ENCODE results near the gene RNF168. TPM values are rescaled to one million over a fixed set of nuclear protein-coding genes. Genes with fewer than 3 reads are reported as not detected.
"Not testable (repeated sequence)": the region's sequence is repeated elsewhere in the genome, so short reads cannot be mapped to it uniquely, and the experiment has no call there.

The RNF168 gene, protein sequence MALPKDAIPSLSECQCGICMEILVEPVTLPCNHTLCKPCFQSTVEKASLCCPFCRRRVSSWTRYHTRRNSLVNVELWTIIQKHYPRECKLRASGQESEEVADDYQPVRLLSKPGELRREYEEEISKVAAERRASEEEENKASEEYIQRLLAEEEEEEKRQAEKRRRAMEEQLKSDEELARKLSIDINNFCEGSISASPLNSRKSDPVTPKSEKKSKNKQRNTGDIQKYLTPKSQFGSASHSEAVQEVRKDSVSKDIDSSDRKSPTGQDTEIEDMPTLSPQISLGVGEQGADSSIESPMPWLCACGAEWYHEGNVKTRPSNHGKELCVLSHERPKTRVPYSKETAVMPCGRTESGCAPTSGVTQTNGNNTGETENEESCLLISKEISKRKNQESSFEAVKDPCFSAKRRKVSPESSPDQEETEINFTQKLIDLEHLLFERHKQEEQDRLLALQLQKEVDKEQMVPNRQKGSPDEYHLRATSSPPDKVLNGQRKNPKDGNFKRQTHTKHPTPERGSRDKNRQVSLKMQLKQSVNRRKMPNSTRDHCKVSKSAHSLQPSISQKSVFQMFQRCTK
- 11.9 and 17.1 TPM in 2 replicates for total RNA-seq (2014; rRNA removed; shearing (Covaris generic))

DNA sequence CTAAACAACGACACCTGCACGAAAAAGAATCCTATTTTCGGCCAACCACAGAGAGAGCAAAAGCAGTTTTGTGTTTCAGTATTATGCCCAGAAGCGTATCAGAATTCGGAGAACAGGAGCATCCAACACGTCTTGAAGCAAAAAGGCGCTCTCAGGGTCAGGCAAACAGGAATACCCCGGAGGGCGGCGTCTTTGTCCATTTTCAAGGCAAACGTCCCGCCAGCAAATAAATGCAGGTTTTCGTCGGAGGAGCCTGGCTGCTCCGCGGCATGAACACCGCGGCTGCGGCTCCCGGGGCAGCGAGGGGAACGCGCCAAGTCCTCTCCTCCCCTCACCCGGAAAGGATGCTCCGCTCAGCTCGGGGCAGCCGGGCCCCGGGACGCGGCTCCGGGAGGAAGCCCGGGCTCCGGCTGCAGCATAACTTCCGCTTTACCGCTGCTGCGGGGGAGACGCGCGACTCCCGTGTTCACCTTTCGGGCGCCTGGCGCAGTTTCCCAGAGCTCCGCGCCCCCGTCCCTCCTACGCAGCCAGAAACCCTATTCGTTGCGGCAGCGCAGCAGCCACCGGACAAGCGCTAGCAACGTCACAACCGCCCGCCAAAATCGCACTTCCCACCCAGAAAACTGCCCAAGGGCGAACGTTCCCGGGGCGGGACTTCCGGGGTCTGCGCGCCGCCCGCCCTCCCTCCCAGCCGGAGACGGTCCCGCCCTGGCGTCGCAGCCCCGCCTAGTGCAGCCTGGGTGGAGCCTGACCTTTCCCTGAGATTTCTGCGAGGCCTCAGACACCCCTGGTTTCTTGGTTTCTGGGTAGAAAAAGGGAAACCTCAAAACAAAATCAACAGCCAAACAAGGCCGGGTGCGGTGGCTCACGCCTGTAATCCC, at the start of gene RNF168:
Gene RNF168 (minus strand): TSS at position 573 of the 881 bp plus-strand sequence. CDS start 595 bp downstream, outside the sequence.
- H3K4me3 ChIP-seq = peak within 1 kb of the TSS; percentile 79
- H3K27me3 ChIP-seq (replicated peaks) = no peaks in the 10 kb centered on the region
- peak within 1 kb of the TSS; percentile 76 for H3K27ac ChIP-seq
- H3K9me3 ChIP-seq (replicated peaks) = no peaks in the 10 kb centered on the region
- H3K36me3 ChIP-seq = peaks cover 31% of the 10 kb centered on the region
- H3K4me1 ChIP-seq (replicated peaks) = peaks cover 11% of the 10 kb centered on the region
- DNase-seq (ENCODE audit: low read depth in 1 of 2, low spot score in 2 of 2) = peak; percentile 90 to 94

DNA sequence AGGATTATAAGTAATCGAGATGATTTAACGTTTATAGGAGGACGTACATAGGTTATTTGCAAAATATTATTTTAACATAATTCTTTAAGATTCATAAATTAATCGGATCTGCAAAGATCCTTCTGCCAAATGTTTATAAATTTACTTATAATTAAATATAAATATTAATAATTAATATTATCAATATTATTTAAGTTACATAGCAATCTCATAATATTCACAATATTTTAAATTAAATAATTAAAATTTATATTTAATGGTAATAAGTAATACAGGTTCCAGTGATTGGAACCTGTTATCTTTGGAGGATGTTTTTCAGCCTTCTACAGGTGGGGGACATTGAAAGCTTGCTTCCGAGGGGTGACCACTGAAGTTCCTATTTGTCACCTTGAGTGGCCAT, 48.7 kb upstream of the RNF168 start:
- no peak for DNase-seq (ENCODE audit: low read depth in 1 of 2, low spot score in 2 of 2)

DNA sequence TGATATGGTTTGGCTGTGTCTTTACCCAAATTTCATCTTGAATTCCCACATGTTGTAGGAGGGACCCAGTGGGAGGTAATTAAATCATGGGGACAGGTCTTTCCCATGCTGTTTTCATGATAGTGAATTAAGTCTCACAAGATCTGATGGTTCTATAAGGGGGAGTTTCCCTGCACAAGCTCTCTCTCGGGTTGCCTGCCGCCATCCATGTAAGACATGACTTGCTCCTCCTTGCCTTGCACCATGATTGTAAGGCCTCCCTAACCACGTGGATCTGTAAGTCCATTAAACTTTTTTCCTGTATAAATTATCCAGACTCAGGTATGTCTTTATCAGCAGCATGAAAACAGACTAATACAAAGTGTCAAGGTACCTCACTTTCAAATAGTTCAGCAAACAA, 46.6 kb upstream of the RNF168 start:
- H3K9me3 ChIP-seq (replicated peaks); DNase-seq (ENCODE audit: low read depth in 1 of 2, low spot score in 2 of 2); H3K4me1 ChIP-seq (replicated peaks); H3K4me3 ChIP-seq; H3K27me3 ChIP-seq (replicated peaks); H3K36me3 ChIP-seq; H3K27ac ChIP-seq: not testable (repeated sequence)

More for the DNA sequence above, 48.7 kb upstream of the RNF168 start:
- Histone ChIP-seq H3K4me1 (replicated peaks) (no peaks in the 10 kb centered on the region), H3K9me3 (replicated peaks) (0 out of 2 replicates have a peak, but pooled peaks cover 3% of the 10 kb centered on the region), H3K27me3 (replicated peaks) (no peaks in the 10 kb centered on the region), H3K36me3 (no peaks in the 10 kb centered on the region; the same call in 1 of the 2 replicates), H3K4me3 (no peak overlapping the region), H3K27ac (no peak overlapping the region)

DNA sequence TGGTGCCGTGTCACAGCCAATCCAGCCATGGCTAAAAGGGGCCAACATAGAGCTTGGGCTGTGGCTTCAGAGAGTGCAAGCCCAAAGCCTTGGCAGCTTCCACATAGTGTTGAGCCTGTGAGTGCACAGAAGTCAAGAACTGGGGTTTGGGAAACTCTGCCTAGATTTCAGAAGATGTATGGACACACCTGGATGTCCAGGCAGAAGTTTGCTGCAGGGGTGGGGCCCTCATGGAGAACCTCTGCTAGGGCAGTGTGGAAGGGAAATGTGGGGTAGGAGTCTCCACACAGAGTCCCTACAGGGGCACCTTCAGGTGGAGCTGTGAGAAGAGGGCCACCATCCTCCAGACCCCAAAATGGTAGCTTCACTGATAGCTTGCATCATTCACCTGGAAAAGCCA, 45.7 kb upstream of the RNF168 start:
- not testable (repeated sequence) for H3K9me3 ChIP-seq (replicated peaks); H3K4me3 ChIP-seq; H3K4me1 ChIP-seq (replicated peaks); H3K36me3 ChIP-seq; H3K27ac ChIP-seq; H3K27me3 ChIP-seq (replicated peaks); DNase-seq (ENCODE audit: low read depth in 1 of 2, low spot score in 2 of 2)

DNA sequence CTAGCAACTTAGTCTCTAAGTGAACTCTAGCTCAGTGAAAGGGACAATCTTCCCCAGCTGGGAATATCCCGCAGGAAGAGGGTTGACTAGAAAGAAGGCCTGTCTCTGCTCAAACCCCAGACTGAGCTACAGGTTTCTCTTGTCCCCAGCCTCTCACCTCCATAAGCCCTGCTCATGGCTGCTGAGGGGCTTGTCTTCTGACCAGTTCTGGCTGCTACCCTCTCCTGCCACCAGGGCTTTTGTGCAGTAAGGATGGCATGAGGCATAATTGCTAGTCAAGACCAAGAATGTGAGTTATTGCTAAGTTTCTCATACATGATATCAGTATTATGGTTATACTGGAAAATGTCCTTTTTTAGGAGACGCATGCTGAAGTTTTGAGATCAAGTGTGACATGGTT, 43.5 kb upstream of the RNF168 start:
- H3K27me3 ChIP-seq (replicated peaks) = no peaks in the 10 kb centered on the region
- H3K4me3 ChIP-seq = no peak overlapping the region
- DNase-seq (ENCODE audit: low read depth in 1 of 2, low spot score in 2 of 2) = no peak

DNA sequence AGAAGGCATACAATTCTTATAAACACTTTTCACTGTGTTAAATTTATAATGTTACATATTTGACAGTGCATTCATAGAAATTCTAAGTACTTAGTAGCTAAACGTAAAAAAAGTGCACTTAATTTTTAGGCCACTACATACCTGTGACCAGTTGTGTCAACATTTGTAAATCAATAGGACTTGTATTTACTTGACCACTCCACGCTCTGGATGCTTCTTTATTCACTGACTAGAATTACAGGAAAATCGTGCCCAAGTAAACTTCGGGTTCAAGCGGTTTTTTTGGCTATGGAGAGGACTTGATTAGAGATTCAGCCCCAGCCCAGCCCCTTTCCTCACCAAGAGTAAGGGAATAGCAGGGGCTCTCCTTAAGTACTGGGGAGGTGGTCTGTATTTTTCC, 43.0 kb upstream of the RNF168 start:
- H3K9me3 ChIP-seq (replicated peaks) = 0 out of 2 replicates have a peak, but pooled peaks cover 3% of the 10 kb centered on the region
- H3K4me1 ChIP-seq (replicated peaks) = no peaks in the 10 kb centered on the region
- H3K27ac ChIP-seq = no peak overlapping the region
- H3K27me3 ChIP-seq (replicated peaks) = no peaks in the 10 kb centered on the region
- H3K36me3 ChIP-seq = no peaks in the 10 kb centered on the region
- H3K4me3 ChIP-seq = no peak overlapping the region
- DNase-seq (ENCODE audit: low read depth in 1 of 2, low spot score in 2 of 2) = no peak

More for the DNA sequence above, 43.5 kb upstream of the RNF168 start:
- no peaks in the 10 kb centered on the region for H3K36me3 ChIP-seq
- H3K4me1 ChIP-seq (replicated peaks) = no peaks in the 10 kb centered on the region
- H3K27ac ChIP-seq = no peak overlapping the region
- H3K9me3 ChIP-seq (replicated peaks) = 0 out of 2 replicates have a peak, but pooled peaks cover 3% of the 10 kb centered on the region

DNA sequence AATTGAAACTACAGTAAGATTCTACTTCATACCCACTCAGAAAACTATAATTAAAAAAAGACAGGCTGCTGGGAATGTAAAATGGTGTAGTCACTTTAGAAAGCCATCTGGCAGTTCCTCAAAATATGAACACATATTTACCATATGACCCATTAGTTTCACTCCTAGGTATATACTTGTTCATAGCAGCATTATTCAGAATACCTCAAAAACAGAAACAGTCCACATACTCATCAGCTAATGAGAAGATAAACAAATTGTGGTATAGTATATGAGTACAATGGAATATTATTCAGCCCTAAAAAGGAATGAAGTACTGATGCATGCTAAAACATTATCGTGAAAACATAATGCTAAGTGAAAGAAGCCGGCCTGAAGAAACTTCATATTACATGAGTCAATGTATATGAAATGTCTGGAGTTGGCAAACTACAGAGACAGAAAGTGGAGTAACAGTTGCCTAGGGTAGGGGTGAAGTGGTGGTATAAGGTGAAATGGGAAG, 41.0 kb upstream of the RNF168 start:
- H3K9me3 ChIP-seq (replicated peaks) = 0 out of 2 replicates have a peak, but pooled peaks cover 2% of the 10 kb centered on the region
- DNase-seq (ENCODE audit: low read depth in 1 of 2, low spot score in 2 of 2) = no peak
- no peaks in the 10 kb centered on the region for H3K4me1 ChIP-seq (replicated peaks)

DNA sequence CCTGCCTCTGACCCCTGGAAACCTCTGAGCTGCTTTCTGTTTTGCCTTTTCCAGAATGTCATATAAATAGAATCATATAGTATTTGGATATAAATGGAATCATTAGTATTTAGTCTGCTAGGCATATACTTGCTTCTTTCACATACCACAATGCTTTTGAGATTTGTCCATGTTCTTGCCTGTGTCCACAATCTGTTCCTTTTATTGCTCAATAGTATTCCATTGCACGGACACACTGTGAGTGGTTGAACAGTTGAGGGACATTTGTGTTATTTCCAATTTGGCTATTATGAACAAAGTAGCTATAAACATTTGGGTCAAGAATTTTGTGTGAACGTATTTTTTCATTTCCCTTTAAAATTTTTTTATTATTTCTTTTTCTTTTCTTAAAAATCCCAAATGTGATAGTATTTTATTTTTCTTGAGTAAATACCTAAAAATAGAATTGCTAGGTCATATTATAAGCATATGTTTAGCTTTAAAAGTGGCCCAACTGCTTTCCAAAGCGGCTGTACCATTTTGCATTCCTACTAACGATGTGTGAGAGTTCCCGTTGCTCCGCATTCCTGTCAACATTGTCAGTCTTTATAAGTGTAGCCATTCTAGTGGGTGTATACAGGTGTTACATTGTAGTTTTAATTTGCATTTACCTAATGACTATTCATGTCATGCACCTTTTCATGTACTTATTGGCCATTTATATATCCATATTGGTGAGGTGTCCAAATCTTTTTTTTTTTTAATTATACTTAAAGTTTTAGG, 38.3 kb upstream of the RNF168 start:
- no peak for DNase-seq (ENCODE audit: low read depth in 1 of 2, low spot score in 2 of 2)
- Histone ChIP-seq H3K4me3 (no peak overlapping the region), H3K36me3 (no peaks in the 10 kb centered on the region), H3K4me1 (replicated peaks) (no peaks in the 10 kb centered on the region), H3K27ac (no peak overlapping the region), H3K9me3 (replicated peaks) (no peaks in the 10 kb centered on the region), H3K27me3 (replicated peaks) (no peaks in the 10 kb centered on the region)

More for the DNA sequence above, 41.0 kb upstream of the RNF168 start:
- Histone ChIP-seq H3K36me3 (no peaks in the 10 kb centered on the region), H3K27ac (no peak overlapping the region), H3K4me3 (no peak overlapping the region), H3K27me3 (replicated peaks) (no peaks in the 10 kb centered on the region)

DNA sequence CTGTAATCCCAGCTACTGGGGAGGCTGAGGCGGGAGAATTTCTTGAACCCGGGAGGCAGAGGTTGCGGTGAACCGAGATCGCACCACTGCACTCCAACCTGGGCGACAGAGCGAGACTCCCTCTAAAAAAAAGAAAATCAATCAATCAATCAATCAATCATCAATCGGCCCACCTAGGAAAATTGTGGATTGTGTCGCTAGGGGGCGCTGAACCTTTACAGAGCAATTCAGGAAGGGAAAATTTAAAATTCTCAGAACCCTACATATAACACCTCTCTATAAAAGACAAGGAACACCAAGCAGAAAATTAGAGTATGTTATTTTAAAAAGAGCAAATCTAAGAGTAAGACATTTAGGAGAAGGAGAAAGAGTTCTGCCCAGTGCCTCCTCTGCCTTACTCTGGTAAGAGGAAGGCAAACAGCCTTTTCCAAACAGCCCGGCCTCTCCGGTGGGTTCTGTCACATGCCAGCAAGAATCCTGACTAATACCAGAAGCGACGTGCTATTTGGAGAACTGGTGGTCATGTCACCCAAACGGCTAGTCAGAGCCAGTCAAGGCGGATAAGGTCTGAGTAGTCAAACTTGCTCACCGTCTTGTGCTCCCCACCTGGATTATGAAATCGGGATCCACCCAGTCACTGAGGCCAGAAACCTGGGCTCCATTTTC, 33.9 kb upstream of the RNF168 start:
- no peak for DNase-seq (ENCODE audit: low read depth in 1 of 2, low spot score in 2 of 2)
- Histone ChIP-seq H3K27me3 (replicated peaks) (no peaks in the 10 kb centered on the region), H3K4me3 (no peak overlapping the region), H3K27ac (no peak overlapping the region), H3K4me1 (replicated peaks) (no peaks in the 10 kb centered on the region), H3K9me3 (replicated peaks) (no peaks in the 10 kb centered on the region), H3K36me3 (no peaks in the 10 kb centered on the region)

DNA sequence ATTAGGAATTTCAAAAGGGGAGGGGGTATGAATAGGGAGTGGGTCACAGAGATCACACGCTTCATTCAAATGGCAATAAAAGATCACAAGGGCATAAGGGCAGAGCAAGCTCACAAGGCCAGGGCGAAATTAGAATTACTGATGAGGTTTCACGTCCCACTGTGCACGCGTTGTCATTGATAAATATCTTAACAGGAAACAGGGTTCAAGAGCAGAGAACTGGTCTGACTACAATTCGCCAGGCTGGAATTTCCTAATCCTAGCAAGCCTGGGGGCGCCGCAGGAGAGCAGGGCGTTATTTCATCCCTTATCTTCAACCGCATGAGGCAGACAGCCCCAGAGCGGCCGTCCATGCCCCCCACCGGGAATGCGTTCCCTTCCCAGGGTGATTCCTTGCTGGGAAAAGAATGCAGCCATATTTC, 29.7 kb upstream of the RNF168 start:
- peaks cover 5% of the 10 kb centered on the region for H3K4me1 ChIP-seq (replicated peaks)
- no peaks in the 10 kb centered on the region for H3K36me3 ChIP-seq
- H3K27ac ChIP-seq = no peak overlapping the region
- H3K9me3 ChIP-seq (replicated peaks) = no peaks in the 10 kb centered on the region; the same call in 1 of the 2 replicates
- H3K4me3 ChIP-seq = no peak overlapping the region
- DNase-seq (ENCODE audit: low read depth in 1 of 2, low spot score in 2 of 2) = no peak
- no peaks in the 10 kb centered on the region for H3K27me3 ChIP-seq (replicated peaks)

DNA sequence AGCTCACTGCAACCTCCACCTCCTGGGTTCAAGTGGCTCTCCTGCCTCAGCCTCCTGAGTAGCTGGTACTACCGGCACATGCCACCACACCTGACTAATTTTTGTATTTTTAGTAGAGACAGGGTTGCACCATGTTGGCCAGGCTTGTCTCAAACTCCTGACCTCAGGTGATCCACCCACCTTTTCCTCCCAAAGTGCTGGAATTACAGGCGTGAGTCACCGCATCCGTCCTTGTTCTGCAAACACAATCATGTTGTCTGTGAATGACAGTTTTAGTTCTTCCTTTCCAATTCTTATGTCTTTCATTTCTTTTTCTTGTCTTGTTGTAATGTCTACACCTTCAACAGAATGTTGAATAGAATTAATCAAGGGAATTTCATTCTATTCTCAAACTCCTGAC, 27.9 kb upstream of the RNF168 start:
- no peak overlapping the region for H3K27ac ChIP-seq
- H3K36me3 ChIP-seq = no peaks in the 10 kb centered on the region

DNA sequence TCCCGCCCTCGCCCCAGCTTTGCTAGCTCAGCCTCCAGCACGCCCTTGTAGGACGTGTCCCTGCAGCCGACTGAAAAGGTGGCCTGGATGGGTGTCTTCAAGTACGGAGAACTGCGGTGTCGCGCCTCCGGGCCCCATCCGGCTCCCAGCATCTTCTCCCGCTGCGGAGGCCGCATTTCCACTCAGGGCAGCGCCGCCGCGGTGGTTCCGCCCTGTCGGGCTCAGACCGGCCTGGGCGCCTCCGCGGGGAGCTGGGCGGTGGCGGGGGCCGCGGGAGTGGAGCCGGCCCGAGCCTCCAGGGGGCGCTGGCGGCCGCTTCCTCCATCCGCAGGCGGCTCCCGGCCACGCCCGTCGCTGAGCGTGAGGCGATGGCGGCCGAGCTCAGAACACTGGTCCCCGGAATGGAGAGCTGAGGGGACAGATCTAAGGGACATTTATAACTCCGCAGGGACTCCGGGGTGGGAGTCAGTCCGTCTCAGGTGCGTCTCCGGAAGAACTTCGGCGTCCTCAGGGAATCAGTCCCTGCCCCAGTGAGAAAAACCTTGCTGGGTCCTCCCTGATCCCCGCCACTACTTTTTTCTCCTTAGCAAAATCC, 25.2 kb upstream of the RNF168 start:
- no peaks in the 10 kb centered on the region for H3K36me3 ChIP-seq
- peaks cover 5% of the 10 kb centered on the region for H3K4me1 ChIP-seq (replicated peaks)
- no peak overlapping the region for H3K27ac ChIP-seq
- no peaks in the 10 kb centered on the region; the same call in 1 of the 2 replicates for H3K9me3 ChIP-seq (replicated peaks)
- H3K27me3 ChIP-seq (replicated peaks) = no peaks in the 10 kb centered on the region
- peak; percentile 38 to 53 for DNase-seq (ENCODE audit: low read depth in 1 of 2, low spot score in 2 of 2)
- peak overlapping the region; percentile 13; the same call in 1 of the 2 replicates for H3K4me3 ChIP-seq

More for the DNA sequence above, 27.9 kb upstream of the RNF168 start:
- H3K4me1 ChIP-seq (replicated peaks) = peaks cover 5% of the 10 kb centered on the region
- H3K4me3 ChIP-seq = no peak overlapping the region
- H3K9me3 ChIP-seq (replicated peaks) = no peaks in the 10 kb centered on the region; the same call in 1 of the 2 replicates
- no peaks in the 10 kb centered on the region for H3K27me3 ChIP-seq (replicated peaks)
- no peak for DNase-seq (ENCODE audit: low read depth in 1 of 2, low spot score in 2 of 2)

Measured in SJSA1 (cell line).